NCI-H82 treated with DMSO at 0.1 percent for 48 hours (cell line): ENCODE measurements around the gene CYP2B6.
"Not testable (repeated sequence)": the region's sequence is repeated elsewhere in the genome, so short reads cannot be mapped to it uniquely, and the experiment has no call there.

ENCODE experiments used
- DNase-seq: peaks from one replicate; lab custom pipeline; 2025; ENCODE audit not compliant: unreplicated experiment; lab: John Stamatoyannopoulos, UW

The CYP2B6 gene

GRCh38 chr19:40990972-40991381 is at the start of gene CYP2B6:
Gene CYP2B6, plus strand, starts transcription at chr19:40991282. Its CDS starts 24 bp downstream, at chr19:40991306.
- no peak for DNase-seq

DNA sequence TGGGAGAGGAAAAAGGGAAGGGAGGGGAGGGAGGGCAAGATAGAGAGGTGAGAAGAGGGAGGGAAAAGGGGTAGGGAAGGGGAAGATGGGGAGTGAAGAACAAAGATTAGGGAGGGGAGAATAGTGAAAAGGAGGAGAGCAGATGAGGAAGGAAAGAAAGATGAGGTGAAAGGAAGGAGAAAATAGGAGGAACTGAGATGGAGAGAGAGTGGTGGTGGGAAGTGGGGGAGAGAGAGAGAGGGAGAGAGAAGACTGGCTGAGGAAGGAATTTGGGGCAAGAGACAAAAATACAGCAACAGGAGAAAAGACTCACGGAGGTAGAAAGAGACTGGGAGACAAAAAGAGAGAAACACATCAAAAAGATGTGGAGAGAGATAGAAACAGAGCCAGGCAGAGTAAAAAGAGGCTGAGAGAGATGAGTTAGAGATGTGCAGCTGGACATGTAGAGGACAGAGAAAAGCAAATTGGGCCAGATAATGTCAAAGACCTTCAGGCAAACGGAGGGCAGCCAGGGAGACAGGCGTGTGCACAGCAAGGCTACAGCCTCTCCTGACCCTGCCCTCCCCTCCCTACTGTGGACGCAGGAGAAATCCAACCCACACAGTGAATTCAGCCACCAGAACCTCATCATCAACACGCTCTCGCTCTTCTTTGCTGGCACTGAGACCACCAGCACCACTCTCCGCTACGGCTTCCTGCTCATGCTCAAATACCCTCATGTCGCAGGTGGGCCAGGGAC is 49.4 kb upstream of the CYP2B6 start:
- DNase-seq, result no peak

- no peak for DNase-seq
Observed at GRCh38 chr19:40945645-40946044, 45.4 kb upstream of the CYP2B6 start.

DNA sequence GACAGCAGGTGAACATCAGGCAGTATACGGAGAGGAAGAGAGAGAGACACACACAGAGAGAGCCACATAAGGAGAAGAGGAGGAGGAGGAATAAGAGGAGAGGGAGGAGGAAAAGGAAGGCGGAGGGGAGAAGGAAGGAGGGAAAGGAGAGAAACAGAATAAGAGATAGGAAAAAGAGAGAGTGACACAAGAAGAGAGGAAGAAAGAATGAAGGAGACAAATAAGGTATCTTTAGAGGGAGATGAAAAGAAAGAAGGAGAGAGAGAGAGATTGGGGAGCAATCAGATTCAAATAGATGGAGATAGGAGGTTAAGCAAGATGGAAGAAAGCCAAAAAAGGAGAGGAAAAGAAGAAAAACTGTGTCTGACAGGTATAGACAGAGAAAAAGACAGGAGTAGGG is 44.0 kb upstream of the CYP2B6 start:
- no peak for DNase-seq

- no peak for DNase-seq
Observed at GRCh38 chr19:40947573-40947972, 43.5 kb upstream of the CYP2B6 start.

DNA sequence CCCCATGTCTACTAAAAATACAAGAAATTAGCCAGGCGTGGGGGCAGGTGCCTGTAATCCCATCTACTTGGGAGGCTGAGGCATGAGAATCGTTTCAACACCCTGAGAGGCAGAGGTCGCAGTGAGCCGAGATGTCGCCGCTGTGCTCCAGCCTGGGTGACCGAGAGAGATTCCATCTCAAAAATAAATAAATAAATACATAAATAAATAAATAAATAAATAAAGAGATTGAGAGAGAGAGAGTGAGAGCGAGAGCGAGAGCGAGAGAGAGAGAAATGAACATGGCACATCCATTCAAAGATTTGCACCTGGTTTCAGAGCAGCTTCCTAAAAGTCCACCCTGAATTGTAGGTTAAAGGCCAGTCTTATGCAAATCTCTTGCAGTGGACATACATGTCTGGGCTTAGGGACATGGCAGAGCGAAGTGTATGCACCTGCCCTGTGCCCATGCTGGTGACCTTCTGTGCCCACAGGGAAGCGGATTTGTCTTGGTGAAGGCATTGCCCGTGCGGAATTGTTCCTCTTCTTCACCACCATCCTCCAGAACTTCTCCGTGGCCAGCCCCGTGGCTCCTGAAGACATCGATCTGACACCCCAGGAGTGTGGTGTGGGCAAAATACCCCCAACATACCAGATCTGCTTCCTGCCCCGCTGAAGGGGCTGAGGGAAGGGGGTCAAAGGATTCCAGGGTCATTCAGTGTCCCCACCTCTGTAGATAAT is 42.3 kb upstream of the CYP2B6 start:
- DNase-seq, result no peak

DNA sequence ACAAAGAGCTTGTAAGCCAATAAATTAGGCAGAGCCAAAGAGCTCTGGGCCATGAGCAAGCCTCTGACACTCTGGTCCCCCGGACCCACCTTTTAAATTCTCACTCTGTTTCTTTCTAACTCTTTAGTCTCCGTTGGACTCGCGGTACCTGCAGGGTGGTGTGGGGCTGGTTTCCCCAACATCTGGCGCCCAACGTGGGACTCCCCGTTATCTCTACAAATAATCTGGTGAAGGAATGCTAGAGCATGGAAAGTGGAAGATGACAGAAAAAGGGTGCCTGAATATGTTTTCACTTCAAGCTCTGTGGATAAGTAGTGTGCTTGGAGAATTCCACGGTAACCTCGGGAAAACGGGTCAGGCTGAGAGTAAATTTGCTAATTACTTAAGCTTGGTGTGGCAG is 36.5 kb upstream of the CYP2B6 start:
- no peak for DNase-seq

DNA sequence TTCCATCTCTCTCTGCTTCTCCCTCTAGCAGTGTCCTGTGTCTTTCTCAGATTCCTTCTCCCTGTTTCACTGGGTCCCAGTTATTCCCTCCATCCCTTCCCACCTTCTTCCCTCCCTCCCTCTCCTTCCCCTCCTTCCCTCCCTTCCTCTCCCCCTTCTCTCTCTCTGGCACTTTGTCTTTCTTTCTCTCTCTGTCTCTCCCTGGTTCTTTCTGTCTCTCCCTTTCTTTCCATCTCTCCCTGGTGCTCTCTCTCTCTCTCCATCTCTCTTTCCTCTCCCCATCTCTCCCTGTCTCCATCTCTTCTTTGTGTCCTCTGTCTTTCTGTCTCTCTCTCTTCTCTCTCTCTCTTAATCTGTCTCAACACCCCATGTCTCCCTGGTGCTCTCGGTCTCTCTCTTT is 31.7 kb upstream of the CYP2B6 start:
- DNase-seq, result no peak

DNA sequence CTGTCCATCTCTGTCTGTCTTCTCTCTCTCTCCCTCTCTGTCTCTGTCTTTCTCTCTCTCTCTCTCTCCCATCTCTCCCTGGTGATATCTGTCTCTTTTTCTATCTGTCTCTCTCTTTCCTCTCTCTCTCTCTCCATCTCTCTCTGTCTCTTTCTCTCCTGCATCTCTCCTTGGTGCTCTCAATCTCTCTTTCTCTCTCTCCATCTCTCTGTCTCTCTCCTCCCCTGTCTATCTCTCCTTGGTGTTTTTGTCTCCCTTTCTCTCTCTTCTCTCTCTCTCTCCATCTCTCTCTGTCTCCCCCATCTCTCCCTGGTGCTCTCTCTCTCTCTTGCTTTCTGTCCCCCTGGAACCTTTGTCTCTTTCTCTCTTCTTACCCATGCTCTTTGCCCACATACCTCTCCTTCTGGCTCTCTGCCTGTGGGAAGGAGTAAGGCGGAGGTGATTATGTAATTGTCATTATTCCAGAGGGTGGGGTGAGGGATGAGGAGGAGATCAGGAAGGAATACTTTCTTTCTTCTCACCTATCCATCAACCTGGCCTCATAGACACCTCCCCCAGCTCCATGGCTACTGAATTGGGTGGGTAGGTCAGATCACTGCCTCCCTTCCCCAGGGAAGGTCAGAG is 30.9 kb upstream of the CYP2B6 start:
- no peak for DNase-seq

DNA sequence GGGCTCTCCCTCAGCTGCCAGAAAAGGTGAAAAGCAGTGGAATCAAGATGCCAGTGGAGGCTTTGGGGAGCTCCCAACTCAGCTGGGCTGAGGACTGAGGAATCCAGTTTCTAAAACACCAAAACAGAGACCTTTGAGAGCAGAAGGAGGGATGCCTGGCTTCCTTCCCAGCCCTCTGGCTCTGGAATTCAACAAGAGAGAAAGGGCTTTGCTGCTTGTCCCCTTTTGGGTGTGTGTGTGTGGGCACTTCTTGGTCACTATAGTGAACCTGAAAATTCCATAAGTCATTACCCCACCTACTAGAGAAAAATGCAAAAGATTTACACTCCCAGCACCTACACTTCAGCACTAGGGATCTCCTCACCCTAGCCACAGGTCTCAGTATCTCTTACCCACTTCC is 30.3 kb upstream of the CYP2B6 start:
- no peak for DNase-seq

DNA sequence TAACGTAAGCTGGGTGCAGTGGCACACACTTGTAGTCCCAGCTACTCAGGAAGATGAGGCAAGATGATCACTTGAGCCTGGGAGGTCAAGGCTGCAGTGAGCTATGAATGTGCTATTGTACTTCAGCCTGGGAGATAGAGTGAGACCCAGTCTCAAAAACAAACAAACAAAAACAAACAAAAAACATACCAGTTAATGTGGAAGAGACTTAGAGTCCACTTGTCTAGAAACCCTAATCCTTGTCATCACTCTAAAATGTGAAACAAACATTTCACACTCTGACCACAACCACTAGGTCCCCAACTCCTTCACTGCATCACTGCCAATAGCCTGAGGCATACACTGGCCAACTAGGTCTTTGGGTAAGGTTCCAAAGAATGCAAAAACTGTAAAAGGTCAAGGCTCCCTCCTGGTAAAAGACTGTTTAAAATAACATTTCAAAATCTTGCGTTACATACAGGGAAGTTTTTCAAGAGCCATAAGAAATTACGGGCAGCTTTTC is 28.6 kb upstream of the CYP2B6 start:
- DNase-seq, result no peak

GRCh38 chr19:40964361-40964760 is 26.7 kb upstream of the CYP2B6 start:
- DNase-seq, result not testable (repeated sequence)

GRCh38 chr19:40965351-40965750 is 25.7 kb upstream of the CYP2B6 start:
- DNase-seq, result not testable (repeated sequence)

GRCh38 chr19:40966591-40966990 is 24.5 kb upstream of the CYP2B6 start:
- not testable (repeated sequence) for DNase-seq

GRCh38 chr19:40968065-40968464 is 23.0 kb upstream of the CYP2B6 start:
- DNase-seq, result not testable (repeated sequence)

DNA sequence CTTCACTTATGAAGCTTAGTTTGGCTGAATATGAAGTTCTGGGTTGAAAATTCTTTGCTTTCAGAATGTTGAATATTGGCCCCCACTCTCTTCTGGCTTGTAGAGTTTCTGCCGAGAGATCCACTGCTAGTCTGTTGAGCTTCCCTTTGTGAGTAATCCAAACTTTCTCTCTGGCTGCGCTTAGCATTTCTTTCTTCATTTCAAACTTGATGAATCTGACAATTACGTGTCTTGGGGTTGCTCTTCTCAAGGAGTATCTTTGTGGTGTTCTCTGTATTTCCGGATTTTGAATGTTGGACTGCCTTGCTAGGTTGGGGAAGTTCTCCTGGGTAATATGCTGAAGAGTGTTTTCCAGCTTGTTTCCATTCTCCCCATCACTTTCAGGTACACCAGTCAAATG is 21.4 kb upstream of the CYP2B6 start:
- DNase-seq, result not testable (repeated sequence)

DNA sequence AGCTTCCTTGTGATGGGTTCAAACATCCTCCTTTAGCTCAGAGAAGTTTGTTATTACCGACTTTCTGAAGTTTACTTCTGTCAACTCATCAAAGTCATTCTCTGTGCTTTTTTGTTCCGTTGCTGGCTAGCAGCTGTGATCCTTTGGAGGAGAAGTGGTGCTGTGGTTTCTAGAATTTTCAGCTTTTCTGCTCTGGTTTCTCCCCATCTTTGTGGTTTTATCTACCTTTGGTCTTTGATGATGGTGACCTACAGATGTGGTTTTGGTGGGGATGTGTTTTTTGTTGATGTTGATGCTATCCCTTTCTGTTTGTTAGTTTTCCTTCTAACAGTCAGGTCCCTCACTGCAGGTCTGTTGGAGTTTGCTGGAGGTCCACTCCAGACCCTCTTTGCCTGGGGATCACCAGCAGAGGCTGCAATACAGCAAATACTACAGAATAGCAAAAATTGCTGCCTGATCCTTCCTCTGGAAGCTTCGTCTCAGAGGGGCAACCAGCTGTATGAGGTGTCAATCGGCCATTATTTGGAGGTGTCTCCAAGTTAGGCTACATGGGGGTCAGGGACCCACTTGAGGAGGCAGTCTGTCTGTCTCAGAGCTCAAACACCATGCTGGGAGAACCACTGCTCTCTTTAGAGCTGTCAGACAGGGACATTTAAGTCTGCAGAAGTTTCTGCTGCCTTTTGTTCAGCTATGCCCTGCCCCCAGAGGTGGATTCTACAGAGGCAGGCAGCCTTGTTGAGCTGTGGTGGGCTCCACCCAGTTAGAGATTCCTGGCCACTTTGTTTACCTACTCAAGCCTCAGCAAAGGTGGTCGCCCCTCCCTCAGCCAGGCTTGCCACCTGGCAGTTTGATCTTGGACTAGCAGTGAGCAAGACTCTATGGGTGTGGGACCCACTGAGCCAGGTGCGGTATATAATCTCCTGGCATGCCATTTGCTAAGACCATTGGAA is 20.4 kb upstream of the CYP2B6 start:
- DNase-seq, result not testable (repeated sequence)

DNA sequence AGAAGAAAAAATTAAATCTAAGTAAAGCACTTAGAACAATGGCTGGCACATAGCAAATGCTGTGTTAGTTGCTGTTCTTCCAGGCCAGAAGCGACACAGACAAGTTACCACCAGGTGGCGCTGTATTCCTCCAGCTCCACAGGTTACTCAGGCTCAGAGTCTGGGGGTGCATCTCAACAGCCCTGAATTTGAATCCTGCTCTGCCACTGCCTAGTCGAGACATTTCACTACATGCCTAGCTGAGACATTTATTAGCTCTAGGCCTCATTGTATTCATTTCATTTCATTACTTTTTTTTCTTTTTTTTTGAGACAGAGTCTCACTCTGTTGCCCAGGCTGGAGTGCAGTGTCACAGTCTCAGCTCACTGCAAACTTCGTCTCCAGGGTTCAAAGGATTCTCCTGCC is 16.4 kb upstream of the CYP2B6 start:
- DNase-seq, result peak; percentile 12

DNA sequence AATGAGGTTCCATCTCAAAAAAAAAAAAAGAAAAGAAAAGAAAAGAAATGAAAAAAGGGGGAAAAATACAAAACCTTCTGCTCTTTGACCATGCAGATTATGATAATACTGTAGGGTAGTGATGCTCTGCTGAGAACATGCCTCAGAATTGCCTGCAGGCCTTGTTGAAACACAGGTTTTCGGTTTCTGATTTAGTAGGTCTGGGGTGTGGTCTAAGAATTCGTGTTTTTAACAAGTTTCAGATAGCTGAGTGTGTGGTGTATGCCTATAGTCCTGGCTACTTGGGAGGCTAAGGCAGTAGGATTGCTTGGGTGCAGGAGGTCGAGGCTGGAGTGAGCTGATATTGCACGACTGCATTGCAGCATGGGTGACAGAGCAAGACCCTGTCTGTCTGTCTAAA is 14.9 kb upstream of the CYP2B6 start:
- DNase-seq, result no peak

- no peak for DNase-seq
Observed at GRCh38 chr19:40976724-40977123, 14.4 kb upstream of the CYP2B6 start.

DNA sequence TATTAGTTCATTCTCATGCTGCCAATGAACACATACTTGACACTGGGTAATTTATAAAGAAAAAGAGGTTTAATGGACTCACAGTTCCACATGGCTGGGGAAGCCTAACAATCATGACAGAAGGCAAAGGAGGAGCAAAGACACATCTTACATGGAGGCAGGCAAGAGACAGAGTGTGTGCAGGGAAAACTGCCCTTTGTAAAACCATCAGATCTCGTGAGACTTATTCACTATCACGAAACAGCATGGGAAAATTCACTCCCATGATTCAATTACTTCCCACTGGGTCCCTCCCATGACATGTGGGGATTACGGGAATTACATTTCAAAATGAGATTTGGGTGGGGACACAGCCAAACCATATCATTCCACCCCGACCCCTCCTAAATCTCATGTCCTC is 11.3 kb upstream of the CYP2B6 start:
- DNase-seq, result not testable (repeated sequence)
